ENCODE data around the gene SUSD6. TPM values are rescaled to one million over a fixed set of nuclear protein-coding genes. Genes with fewer than 3 reads are reported as not detected.

The SUSD6 gene
- total and polyA plus RNA-seq, 9 of the 15 experiments (the other 6 are each of a cell fraction or from before 2014, with no cell fraction given) = 2.9 to 20.7 (median 5.6) TPM

GRCh38 chr14:69613312-69614073 is 2.1 kb downstream of the SUSD6 start (continued):
- no peak for TF ChIP-seq CTCFL (IDR thresholded peaks at IDR 0.05; ENCODE audit: borderline replicate concordance, insufficient read depth, low read depth, low read length, poor library complexity, severe bottlenecking)
- no peak for TF ChIP-seq NR1H2 (CRISPR knock-in tag; IDR thresholded peaks at IDR 0.05)
- TF ChIP-seq RBM34 (IDR thresholded peaks at IDR 0.05; ENCODE audit: borderline replicate concordance, insufficient read depth, low read length) = no peak
- no peak for TF ChIP-seq CREBBP (IDR thresholded peaks at IDR 0.05; ENCODE audit: low read depth, low read length)
- TF ChIP-seq, protein P1, sequence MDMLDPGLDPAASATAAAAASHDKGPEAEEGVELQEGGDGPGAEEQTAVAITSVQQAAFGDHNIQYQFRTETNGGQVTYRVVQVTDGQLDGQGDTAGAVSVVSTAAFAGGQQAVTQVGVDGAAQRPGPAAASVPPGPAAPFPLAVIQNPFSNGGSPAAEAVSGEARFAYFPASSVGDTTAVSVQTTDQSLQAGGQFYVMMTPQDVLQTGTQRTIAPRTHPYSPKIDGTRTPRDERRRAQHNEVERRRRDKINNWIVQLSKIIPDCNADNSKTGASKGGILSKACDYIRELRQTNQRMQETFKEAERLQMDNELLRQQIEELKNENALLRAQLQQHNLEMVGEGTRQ (CRISPR knock-in tag; IDR thresholded peaks at IDR 0.05) = no peak
- no peak for TF ChIP-seq RBM15 (IDR thresholded peaks at IDR 0.05; ENCODE audit: insufficient read depth, low read length)
- TF ChIP-seq, protein P2, sequence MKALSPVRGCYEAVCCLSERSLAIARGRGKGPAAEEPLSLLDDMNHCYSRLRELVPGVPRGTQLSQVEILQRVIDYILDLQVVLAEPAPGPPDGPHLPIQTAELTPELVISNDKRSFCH (CRISPR knock-in tag; IDR thresholded peaks at IDR 0.05) = no peak
- TF ChIP-seq, protein P2 (tag; IDR thresholded peaks at IDR 0.05) = no peak
- TF ChIP-seq FOXP4 (CRISPR knock-in tag; IDR thresholded peaks at IDR 0.05; ENCODE audit: borderline replicate concordance) = no peak
- no peak for TF ChIP-seq SMAD1 (IDR thresholded peaks at IDR 0.05; ENCODE audit: low read depth, low read length, partially characterized antibody)
- no peak for TF ChIP-seq RREB1 (CRISPR knock-in tag; IDR thresholded peaks at IDR 0.05)
